ENCODE results near the gene ANKRD30B. TPM values are rescaled to one million over a fixed set of nuclear protein-coding genes. Genes with fewer than 3 reads are reported as not detected.
"Not testable (repeated sequence)": the region's sequence is repeated elsewhere in the genome, so short reads cannot be mapped to it uniquely, and the experiment has no call there.

Gene ANKRD30B
- total RNA-seq, 1 donor = 6.9 TPM

DNA sequence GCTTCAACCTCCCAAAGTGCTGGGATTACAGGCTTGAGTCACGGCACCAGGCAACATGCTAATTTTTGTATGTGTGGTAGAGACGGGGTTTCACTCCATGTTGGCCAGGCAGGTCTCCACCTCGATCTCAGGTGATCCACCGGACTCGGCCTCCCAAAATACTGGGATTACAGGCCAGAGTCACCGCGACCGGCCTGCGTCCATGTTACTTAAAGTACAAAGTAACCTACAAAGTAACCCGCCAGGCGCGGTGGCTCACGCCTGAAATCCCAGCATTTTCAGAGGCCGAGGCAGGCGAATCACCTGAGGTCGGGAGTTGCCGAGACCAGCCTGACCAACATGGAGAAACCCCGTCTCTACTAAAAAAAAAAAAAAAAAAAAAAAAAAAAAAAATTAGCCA, 1.1 kb upstream of the ANKRD30B start:
- Histone ChIP-seq H4K20me1 (ENCODE audit: insufficient read depth, low read length) (no peaks in the 10 kb centered on the region), H3K4me3 (ENCODE audit: insufficient read depth, low read length) (peak overlapping the region; percentile 16), H3K27ac (ENCODE audit: low read depth, low read length) (no peak overlapping the region), H3K79me2 (ENCODE audit: insufficient read depth, low read length) (peaks cover 15% of the 10 kb centered on the region), H3K4me1 (ENCODE audit: insufficient read depth, low read length) (no peaks in the 10 kb centered on the region), H3K36me3 (ENCODE audit: insufficient read depth, low read length) (no peaks in the 10 kb centered on the region), H3K9me3 (ENCODE audit: low read depth, low read length) (no peaks in the 10 kb centered on the region), H2AFZ (ENCODE audit: low read length) (no peak overlapping the region), H3K27me3 (ENCODE audit: insufficient read depth, low read length) (no peaks in the 10 kb centered on the region), H3K4me2 (ENCODE audit: insufficient read depth, low read length) (no peak overlapping the region)
- TF ChIP-seq, protein P1, sequence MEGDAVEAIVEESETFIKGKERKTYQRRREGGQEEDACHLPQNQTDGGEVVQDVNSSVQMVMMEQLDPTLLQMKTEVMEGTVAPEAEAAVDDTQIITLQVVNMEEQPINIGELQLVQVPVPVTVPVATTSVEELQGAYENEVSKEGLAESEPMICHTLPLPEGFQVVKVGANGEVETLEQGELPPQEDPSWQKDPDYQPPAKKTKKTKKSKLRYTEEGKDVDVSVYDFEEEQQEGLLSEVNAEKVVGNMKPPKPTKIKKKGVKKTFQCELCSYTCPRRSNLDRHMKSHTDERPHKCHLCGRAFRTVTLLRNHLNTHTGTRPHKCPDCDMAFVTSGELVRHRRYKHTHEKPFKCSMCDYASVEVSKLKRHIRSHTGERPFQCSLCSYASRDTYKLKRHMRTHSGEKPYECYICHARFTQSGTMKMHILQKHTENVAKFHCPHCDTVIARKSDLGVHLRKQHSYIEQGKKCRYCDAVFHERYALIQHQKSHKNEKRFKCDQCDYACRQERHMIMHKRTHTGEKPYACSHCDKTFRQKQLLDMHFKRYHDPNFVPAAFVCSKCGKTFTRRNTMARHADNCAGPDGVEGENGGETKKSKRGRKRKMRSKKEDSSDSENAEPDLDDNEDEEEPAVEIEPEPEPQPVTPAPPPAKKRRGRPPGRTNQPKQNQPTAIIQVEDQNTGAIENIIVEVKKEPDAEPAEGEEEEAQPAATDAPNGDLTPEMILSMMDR (IDR thresholded peaks at IDR 0.05; ENCODE audit: extremely low read depth, low read depth, low read length) = no peak
- no peak for DNase-seq (ENCODE audit: insufficient read length, low spot score, missing footprints)

DNA sequence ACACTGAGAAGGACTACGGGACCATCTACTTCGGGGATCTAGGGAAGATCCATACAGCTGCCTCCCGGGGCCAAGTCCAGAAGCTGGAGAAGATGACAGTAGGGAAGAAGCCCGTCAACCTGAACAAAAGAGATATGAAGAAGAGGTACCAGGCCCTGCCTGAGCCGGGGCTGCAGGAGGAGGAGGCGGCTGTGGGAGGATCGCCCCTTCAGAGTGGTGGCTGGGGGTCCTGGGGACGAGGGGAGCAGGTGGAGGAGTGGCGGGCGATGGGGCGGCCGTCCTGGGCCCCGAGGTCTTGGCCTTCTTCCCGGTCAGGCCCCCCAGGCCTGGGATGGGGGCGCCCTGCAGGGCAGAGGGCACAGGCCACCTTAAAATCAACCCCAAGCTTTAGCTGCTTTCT, 524 bp downstream of the ANKRD30B start:
- no peaks in the 10 kb centered on the region for H3K4me1 ChIP-seq (ENCODE audit: insufficient read depth, low read length)
- peak overlapping the region; percentile 74 for H3K4me2 ChIP-seq (ENCODE audit: insufficient read depth, low read length)
- no peaks in the 10 kb centered on the region for H4K20me1 ChIP-seq (ENCODE audit: insufficient read depth, low read length)
- no peaks in the 10 kb centered on the region for H3K27me3 ChIP-seq (ENCODE audit: insufficient read depth, low read length)
- peak overlapping the region; percentile 69 for H3K4me3 ChIP-seq (ENCODE audit: insufficient read depth, low read length)
- peak; percentile 1 for DNase-seq (ENCODE audit: insufficient read length, low spot score, missing footprints)
- no peaks in the 10 kb centered on the region for H3K36me3 ChIP-seq (ENCODE audit: insufficient read depth, low read length)
- no peaks in the 10 kb centered on the region for H3K9me3 ChIP-seq (ENCODE audit: low read depth, low read length)
- peak overlapping the region; percentile 87 for H2AFZ ChIP-seq (ENCODE audit: low read length)
- TF ChIP-seq, protein P1 (IDR thresholded peaks at IDR 0.05; ENCODE audit: extremely low read depth, low read depth, low read length) = no peak
- no peak overlapping the region for H3K27ac ChIP-seq (ENCODE audit: low read depth, low read length)
- peaks cover 15% of the 10 kb centered on the region for H3K79me2 ChIP-seq (ENCODE audit: insufficient read depth, low read length)

DNA sequence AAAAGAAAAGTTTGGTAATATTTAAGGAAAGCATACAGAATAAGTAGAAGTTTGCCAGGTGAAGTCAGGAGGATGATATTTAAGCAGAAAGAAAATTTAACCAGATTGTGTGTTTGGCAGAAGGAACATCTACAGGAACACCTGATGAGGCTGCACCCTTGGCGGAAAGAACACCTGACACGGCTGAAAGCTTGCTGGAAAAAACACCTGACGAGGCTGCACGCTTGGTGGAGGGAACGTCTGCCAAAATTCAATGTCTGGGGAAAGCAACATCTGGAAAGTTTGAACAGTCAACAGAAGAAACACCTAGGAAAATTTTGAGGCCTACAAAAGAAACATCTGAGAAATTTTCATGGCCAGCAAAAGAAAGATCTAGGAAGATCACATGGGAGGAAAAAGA, 15.6 kb downstream of the ANKRD30B start:
- H4K20me1 ChIP-seq (ENCODE audit: insufficient read depth, low read length) = not testable (repeated sequence)

DNA sequence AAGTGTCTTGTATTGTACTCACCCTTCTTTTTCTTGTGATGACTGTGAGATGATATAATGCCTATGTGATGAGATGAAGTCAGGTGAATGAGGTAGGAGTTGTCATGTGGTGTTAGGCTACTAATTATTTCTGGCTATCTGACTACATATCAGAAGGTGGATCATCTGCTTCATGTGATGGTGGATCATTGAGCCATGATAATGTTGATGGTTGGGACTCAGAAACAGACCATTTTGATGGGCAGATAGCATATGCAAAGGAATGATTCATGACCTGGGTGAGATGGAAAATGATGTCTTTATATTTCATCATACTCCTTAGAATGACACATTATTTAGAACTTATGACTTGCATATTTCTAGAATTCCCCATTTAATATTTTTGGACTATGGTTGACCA, 19.5 kb downstream of the ANKRD30B start:
- Histone ChIP-seq H3K27me3 (ENCODE audit: insufficient read depth, low read length) (no peaks in the 10 kb centered on the region), H3K9me3 (ENCODE audit: low read depth, low read length) (no peaks in the 10 kb centered on the region), H3K4me1 (ENCODE audit: insufficient read depth, low read length) (peaks cover 15% of the 10 kb centered on the region), H3K36me3 (ENCODE audit: insufficient read depth, low read length) (peaks cover 8% of the 10 kb centered on the region), H3K4me2 (ENCODE audit: insufficient read depth, low read length) (no peak overlapping the region), H3K79me2 (ENCODE audit: insufficient read depth, low read length) (peaks cover 2% of the 10 kb centered on the region), H2AFZ (ENCODE audit: low read length) (no peak overlapping the region), H3K4me3 (ENCODE audit: insufficient read depth, low read length) (no peak overlapping the region), H4K20me1 (ENCODE audit: insufficient read depth, low read length) (no peaks in the 10 kb centered on the region), H3K27ac (ENCODE audit: low read depth, low read length) (peak overlapping the region; percentile 90)
- TF ChIP-seq, protein P1 (IDR thresholded peaks at IDR 0.05; ENCODE audit: extremely low read depth, low read depth, low read length) = no peak
- DNase-seq (ENCODE audit: insufficient read length, low spot score, missing footprints) = no peak

More for the DNA sequence above, 15.6 kb downstream of the ANKRD30B start:
- H3K4me3 ChIP-seq (ENCODE audit: insufficient read depth, low read length); H3K36me3 ChIP-seq (ENCODE audit: insufficient read depth, low read length); DNase-seq (ENCODE audit: insufficient read length, low spot score, missing footprints); H3K27me3 ChIP-seq (ENCODE audit: insufficient read depth, low read length); H3K4me1 ChIP-seq (ENCODE audit: insufficient read depth, low read length); H3K4me2 ChIP-seq (ENCODE audit: insufficient read depth, low read length); H3K27ac ChIP-seq (ENCODE audit: low read depth, low read length); H2AFZ ChIP-seq (ENCODE audit: low read length); H3K9me3 ChIP-seq (ENCODE audit: low read depth, low read length); H3K79me2 ChIP-seq (ENCODE audit: insufficient read depth, low read length): not testable (repeated sequence)

Measured in osteoblast (primary cell).